ENCODE data around the gene SPP2.

GRCh38 chr2:234121999-234122398 is 71.5 kb downstream of the SPP2 start:
- no peak for TF ChIP-seq CTCF (IDR thresholded peaks at IDR 0.05)
- no peak for TF ChIP-seq POLR2A (IDR thresholded peaks at IDR 0.05)
- TF ChIP-seq EP300 (IDR thresholded peaks at IDR 0.05; ENCODE audit: low read depth): no peak
